Measurements from ENCODE around the gene UPK1A.
A peak's percentile ranks its signal among the peaks of the same experiment; 100 is the strongest.
"Not testable (repeated sequence)": the region's sequence is repeated elsewhere in the genome, so short reads cannot be mapped to it uniquely, and the experiment has no call there.

The UPK1A gene

DNA sequence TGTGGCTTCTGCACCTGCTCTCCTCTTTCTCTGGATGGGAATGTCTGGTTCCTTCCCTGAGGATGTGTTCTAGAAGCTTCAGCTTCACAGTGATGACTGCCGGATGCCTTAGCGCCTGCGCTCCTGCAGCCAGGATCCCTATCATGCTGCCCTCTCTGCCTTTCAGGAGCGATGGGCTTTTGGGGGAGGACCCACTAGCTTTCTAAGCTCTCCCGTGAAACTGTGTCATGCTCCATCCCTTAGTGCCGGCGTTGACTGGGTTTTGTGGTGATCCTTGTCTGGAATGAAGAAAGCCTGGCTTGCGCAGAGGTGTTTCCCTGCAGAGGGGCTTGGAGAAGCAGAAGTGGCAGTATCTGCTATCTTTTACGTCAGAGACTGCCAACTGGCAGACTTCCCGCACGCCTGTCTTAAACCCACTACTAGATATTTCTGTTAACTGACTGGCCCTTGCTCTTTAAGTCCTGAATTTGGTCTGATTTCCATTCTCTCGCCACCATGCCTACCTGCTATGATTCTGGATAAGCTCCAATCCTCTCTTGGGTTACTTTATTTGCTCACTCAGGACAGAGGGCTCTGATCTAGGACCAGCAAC, 47.7 kb downstream of the UPK1A start:
- no peak for DNase-seq
- in situ Hi-C loops (cut with MboI; ENCODE audit: low pct_unique_long_range_greater_than_20kb, low sequenced_read_pairs) = no loop called here

DNA sequence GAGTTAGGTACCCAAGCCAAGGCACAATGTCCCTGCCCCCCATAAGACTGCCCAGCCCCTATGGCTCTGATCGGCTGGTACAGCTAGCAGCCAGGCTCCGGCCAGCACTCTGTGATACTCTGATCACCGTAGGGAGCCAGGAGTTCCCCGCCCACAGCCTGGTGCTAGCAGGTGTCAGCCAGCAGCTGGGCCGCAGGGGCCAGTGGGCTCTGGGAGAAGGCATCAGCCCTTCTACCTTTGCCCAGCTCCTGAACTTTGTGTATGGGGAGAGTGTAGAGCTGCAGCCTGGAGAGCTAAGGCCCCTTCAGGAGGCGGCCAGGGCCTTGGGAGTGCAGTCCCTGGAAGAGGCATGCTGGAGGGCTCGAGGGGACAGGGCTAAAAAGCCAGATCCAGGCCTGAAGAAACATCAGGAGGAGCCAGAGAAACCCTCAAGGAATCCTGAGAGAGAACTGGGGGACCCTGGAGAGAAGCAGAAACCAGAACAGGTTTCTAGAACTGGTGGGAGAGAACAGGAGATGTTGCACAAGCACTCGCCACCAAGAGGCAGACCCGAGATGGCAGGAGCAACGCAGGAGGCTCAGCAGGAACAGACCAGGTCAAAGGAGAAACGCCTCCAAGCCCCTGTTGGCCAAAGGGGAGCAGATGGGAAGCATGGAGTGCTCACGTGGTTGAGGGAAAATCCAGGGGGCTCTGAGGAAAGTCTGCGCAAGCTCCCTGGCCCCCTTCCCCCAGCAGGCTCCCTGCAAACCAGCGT, 48.5 kb downstream of the UPK1A start:
- in situ Hi-C loops (cut with MboI; ENCODE audit: low pct_unique_long_range_greater_than_20kb, low sequenced_read_pairs) = no loop called here
- no peak for DNase-seq

- in situ Hi-C loops (cut with MboI; ENCODE audit: low pct_unique_long_range_greater_than_20kb, low sequenced_read_pairs) = no loop called here
- DNase-seq = no peak
These were observed 49.1 kb downstream of the UPK1A start for GRCh38 chr19:35715355-35715809.

- no peak for DNase-seq
- in situ Hi-C loops (cut with MboI; ENCODE audit: low pct_unique_long_range_greater_than_20kb, low sequenced_read_pairs) = no loop called here
These were observed 49.9 kb downstream of the UPK1A start for GRCh38 chr19:35715981-35716800.

DNA sequence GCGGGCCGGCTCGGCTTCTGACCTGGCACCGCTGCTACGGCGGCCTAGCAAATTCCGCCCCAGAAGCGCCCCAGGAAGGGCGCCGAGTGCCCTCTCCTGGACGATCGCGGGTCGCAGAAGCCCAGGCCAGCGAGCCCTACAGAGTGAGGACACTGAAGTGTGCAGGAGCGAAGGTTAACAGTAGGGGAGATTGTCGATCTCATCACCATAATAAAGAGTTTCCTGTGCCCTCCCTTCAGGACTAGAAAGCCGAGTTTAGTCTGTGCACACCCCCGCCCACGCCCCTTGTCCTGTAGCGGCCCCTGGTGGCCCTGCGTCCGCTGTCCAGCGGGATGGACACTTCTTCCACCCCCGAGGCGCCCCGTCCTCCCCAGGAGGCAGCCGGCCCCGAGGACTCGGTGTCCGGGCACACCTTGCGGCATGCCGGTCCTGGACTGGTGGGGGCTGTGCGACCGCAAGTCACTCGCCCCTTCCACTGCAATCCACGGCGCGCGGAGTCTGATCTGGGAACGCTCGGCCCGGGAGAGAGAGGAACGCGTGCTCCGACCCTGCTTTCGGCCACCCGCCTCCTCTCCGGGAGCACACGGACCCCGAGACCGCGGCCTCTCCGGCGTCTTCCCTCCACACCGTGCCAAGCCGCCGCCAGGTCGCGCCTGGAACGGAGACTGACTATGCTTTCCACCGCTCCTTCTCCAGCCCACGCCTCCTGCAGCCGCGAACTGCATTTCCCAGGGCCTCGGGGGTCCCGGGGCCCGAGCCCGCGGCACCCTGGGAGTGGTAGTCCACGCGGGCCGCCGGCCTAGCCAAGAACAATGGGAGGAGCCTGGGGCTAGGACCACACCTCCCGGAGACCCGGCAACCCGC, 50.7 kb downstream of the UPK1A start:
- in situ Hi-C loops (cut with MboI; ENCODE audit: low pct_unique_long_range_greater_than_20kb, low sequenced_read_pairs) = no loop called here
- DNase-seq = peak; percentile 98

DNA sequence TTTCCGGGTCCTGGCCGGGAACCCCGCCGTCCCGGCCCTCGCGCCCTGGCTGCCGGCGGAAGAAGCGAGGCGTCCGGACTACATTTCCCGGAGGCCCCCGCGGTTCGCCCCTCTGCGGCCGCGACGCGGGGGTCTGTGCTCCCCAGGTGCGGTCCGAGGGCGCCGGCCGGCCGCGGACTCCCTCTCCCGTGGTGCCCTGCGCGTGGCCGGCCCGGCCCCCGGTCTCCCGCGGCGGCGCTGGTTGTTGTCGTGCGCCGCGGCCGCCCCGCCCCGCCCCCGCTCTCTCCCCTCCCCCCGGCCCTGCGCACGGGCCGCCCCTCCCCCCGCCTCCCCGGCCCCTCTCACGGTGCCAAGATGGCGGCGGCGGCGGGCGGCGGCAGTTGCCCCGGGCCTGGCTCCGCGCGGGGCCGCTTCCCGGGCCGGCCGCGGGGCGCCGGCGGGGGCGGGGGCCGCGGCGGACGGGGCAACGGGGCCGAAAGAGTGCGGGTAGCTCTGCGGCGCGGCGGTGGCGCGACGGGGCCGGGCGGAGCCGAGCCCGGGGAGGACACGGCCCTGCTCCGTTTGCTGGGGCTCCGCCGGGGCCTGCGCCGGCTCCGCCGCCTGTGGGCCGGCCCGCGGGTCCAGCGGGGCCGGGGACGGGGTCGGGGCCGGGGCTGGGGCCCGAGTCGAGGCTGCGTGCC, 51.5 kb downstream of the UPK1A start, which contains the start of gene KMT2B:
Gene KMT2B (plus strand): TSS at position 339 of the 680 bp plus-strand sequence. CDS start 16 bp downstream, at position 355.
- in situ Hi-C loops (cut with MboI; ENCODE audit: low pct_unique_long_range_greater_than_20kb, low sequenced_read_pairs) = no loop called here
- DNase-seq = no peak

DNA sequence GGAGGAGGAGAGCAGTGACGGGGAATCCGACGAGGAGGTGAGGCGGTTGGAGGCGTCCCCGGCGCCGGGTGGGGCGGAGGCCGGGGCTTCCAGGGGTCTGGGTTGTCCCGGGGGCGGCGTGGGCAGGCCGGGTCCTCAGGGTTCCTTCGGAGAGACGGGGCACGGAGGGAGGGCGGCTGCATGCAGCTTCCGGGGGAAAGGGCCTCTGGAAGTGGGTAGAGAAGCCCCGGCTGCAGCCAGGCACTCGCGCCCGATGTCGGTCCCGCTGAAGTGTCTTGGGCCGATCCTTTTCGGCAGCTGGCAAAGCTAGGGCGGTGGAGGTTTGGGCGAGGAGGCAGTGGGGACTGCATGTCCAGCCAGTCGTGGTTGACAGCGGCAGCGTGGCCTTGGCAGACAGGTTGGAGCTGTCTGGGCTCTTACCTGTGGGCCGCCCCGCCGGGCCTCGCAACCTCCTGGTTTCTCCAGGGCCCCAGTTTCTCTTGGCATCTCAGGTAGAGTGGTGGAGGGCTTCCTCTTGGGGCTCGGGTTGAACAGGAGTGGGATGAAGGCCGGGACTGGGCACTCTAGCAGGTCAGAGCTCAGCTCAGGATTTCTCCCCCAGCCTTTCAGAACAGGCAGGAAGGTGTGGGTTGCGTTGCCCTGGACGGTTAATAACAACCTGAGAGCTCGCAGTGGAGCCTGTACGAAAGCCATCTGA, 52.2 kb downstream of the UPK1A start:
- peak; percentile 22 for DNase-seq
- in situ Hi-C loops (cut with MboI; ENCODE audit: low pct_unique_long_range_greater_than_20kb, low sequenced_read_pairs) = no loop called here

DNA sequence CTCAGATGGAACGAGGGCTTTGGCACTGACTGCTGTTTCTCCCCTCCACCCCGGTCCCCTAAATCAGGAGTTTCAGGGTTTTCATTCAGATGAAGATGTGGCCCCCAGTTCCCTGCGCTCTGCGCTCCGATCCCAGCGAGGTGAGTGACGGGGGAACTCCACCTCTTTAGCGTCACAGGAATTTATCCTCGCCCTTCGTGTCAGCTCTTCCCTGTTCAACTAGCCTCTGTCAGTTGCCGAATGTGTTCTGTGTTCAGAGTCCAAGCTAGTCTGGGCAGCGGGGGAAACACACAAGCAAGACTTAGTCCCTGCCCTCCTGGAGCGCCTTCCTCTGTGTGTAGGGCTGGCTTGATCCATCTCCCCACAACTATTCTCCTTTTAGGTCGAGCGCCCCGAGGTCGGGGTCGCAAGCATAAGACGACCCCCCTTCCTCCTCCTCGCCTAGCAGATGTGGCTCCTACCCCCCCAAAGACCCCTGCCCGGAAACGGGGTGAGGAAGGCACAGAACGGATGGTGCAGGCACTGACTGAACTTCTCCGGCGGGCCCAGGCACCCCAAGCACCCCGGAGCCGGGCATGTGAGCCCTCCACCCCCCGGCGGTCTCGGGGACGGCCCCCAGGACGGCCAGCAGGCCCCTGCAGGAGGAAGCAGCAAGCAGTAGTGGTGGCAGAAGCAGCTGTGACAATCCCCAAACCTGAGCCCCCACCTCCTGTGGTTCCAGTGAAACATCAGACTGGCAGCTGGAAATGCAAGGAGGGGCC, 53.3 kb downstream of the UPK1A start:
- DNase-seq = no peak
- in situ Hi-C loops (cut with MboI; ENCODE audit: low pct_unique_long_range_greater_than_20kb, low sequenced_read_pairs) = no loop called here

DNA sequence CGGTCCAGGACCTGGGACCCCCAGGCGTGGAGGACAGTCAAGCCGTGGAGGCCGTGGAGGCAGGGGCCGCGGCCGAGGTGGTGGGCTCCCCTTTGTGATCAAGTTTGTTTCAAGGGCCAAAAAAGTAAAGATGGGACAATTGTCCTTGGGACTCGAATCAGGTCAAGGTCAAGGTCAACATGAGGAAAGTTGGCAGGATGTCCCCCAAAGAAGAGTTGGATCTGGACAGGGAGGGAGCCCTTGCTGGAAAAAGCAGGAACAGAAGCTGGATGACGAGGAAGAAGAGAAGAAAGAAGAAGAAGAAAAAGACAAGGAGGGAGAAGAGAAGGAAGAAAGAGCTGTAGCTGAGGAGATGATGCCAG, 53.8 kb downstream of the UPK1A start:
- in situ Hi-C loops (cut with MboI; ENCODE audit: low pct_unique_long_range_greater_than_20kb, low sequenced_read_pairs) = no loop called here
- no peak for DNase-seq

DNA sequence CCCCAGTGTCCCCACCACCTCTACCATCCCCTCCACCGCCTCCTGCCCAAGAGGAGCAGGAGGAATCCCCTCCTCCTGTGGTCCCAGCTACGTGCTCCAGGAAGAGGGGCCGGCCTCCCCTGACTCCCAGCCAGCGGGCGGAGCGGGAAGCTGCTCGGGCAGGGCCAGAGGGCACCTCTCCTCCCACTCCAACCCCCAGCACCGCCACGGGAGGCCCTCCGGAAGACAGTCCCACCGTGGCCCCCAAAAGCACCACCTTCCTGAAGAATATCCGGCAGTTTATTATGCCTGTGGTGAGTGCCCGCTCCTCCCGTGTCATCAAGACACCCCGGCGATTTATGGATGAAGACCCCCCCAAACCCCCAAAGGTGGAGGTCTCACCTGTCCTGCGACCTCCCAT, 54.3 kb downstream of the UPK1A start:
- no peak for DNase-seq
- in situ Hi-C loops (cut with MboI; ENCODE audit: low pct_unique_long_range_greater_than_20kb, low sequenced_read_pairs) = no loop called here

DNA sequence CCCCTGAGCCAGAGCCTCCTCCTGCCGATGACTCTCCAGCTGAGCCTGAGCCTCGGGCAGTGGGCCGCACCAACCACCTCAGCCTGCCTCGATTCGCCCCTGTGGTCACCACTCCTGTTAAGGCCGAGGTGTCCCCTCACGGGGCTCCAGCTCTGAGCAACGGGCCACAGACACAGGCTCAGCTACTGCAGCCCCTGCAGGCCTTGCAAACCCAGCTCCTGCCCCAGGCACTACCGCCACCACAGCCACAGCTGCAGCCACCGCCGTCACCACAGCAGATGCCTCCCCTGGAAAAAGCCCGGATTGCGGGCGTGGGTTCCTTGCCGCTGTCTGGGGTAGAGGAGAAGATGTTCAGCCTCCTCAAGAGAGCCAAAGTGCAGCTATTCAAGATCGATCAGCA, 55.1 kb downstream of the UPK1A start:
- no peak for DNase-seq
- in situ Hi-C loops (cut with MboI; ENCODE audit: low pct_unique_long_range_greater_than_20kb, low sequenced_read_pairs) = no loop called here

DNA sequence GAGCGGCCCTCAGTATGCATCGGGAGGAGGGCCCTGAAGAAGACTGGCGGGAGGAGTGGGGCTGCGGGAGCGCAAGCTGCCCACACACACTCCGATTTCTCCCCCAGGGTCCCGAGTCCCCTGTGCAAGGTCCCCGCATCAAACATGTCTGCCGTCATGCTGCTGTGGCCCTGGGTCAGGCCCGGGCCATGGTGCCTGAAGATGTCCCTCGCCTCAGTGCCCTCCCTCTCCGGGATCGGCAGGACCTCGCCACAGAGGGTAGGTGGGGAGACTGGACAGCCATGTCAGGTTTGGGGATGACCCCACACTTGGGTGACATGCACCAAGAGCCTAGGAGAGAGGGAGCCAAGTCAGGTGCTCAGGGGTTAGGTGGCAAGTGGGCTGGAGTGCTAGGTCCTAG, 56.1 kb downstream of the UPK1A start:
- DNase-seq = no peak
- in situ Hi-C loops (cut with MboI; ENCODE audit: low pct_unique_long_range_greater_than_20kb, low sequenced_read_pairs) = no loop called here

- in situ Hi-C loops (cut with MboI; ENCODE audit: low pct_unique_long_range_greater_than_20kb, low sequenced_read_pairs) = no loop called here
- no peak for DNase-seq
These were observed 56.6 kb downstream of the UPK1A start for GRCh38 chr19:35722897-35723296.

DNA sequence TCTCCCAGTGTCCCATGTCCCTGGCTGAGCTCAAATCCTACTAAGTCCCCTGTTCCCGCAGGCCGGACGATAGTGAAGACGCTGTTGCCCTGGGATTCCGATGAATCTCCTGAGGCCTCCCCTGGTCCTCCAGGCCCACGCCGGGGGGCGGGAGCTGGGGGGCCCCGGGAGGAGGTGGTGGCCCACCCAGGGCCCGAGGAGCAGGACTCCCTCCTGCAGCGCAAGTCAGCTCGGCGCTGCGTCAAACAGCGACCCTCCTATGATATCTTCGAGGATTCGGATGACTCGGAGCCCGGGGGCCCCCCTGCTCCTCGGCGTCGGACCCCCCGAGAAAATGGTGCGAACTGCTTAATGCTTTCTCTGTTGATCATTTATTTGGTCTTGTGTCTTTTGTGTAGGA, 57.4 kb downstream of the UPK1A start:
- no peak for DNase-seq
- in situ Hi-C loops (cut with MboI; ENCODE audit: low pct_unique_long_range_greater_than_20kb, low sequenced_read_pairs) = no loop called here

DNA sequence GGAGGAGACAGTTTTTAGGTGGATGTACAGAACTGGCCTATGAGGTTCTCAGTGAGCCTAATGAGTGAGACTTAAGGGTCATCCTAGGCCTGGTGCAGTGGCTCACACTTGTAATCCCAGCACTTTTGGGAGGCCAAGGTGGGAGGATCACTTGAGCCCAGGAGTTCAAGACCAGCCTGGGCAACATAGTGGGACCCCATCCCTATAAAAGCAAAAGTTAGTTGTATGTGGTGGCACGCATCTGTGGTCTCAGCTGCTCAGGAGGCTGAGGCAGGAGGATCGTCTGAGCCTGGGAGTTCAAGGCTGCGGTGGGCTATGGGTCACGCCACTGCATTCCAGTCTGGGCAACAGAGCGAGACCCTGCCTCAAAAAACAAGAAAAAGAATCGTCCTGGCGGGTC, 57.8 kb downstream of the UPK1A start:
- in situ Hi-C loops (cut with MboI; ENCODE audit: low pct_unique_long_range_greater_than_20kb, low sequenced_read_pairs); DNase-seq: not testable (repeated sequence)

- in situ Hi-C loops (cut with MboI; ENCODE audit: low pct_unique_long_range_greater_than_20kb, low sequenced_read_pairs) = no loop called here
- no peak for DNase-seq
These were observed 58.2 kb downstream of the UPK1A start for GRCh38 chr19:35724560-35724959.

GRCh38 chr19:35725216-35725861, 59.0 kb downstream of the UPK1A start:
- in situ Hi-C loops (cut with MboI; ENCODE audit: low pct_unique_long_range_greater_than_20kb, low sequenced_read_pairs) = no loop called here
- DNase-seq = no peak
